Activated naive CD4-positive, alpha-beta T cell treated with anti-CD3 and anti-CD28 coated beads, Interleukin-2, amount 50 U/mL, for 16 hours (primary cell): ENCODE results near the gene IPO13.

Experiments used
- DNase-seq: peaks from one replicate; pipeline ENCODE4 v3.0.0-alpha.2; 2020

Gene IPO13

DNA sequence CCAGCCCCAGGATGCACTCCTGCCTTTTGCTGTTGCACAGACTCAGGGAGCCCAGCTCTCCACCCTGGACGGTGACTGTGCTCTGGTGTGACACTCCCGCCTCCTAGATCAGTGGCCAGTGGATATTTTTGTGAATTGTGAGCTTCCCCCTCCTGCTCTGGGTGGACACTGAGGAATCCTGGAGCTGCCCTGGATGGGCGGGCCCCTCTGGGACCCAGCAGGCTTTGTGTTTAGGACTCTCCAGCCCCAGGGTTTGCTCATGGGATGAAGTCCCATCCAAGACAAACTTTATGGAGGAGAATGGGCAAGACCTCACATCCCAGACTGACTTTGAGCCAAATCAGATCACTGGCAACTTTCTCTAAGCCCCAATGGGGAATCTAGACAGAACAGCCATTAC, 68.5 kb downstream of the IPO13 start:
- DNase-seq = no peak

DNA sequence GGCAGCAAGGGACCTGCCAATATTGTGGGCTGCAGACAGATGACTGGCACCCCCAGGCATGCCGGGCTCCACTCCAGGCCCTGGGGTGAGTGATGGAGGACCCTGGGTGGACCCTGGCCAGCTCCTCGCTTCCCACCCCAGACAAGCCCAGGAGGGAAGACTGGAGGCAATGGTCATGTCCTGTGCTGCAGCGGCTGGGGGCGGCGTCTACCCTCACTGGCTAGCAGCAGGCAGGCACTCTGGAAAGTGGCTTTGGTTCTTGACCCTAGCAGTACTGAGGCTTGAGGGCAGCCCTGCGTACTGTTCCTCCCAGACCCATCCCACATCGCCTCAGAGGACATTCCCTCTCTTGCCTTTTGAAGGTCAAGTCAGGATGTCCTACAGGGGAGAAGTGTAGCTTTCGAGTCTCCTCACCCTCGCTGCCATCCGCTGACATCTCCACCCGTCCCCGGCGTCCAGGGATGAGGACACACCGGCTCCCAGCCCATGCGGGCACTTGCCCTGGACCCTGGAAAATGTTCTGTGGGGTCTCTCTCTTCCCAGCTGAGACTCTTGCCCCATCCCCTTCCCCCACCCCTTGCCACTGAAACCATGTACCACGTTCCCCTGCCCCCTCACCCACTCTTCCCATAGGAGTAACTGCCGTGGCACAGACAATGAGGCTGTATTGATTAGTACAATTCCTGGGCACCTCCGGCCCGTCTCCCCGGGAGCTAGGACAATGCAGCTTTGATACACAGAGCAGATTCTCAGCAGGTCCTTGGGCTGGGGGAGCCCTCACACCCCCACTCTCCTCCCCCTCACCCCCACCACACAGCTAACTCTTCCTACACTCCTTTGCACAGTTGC, 69.5 kb downstream of the IPO13 start:
- DNase-seq = no peak

- DNase-seq = no peak
Measured at GRCh38 chr1:44016890-44017400, 70.2 kb downstream of the IPO13 start.
